ENCODE results near the gene CNTN5. TPM values are rescaled to one million over a fixed set of nuclear protein-coding genes. Genes with fewer than 3 reads are reported as not detected.

The CNTN5 gene
- total RNA-seq, 2 donors from 2014 or later: 1.4 to 3.3 TPM

DNA sequence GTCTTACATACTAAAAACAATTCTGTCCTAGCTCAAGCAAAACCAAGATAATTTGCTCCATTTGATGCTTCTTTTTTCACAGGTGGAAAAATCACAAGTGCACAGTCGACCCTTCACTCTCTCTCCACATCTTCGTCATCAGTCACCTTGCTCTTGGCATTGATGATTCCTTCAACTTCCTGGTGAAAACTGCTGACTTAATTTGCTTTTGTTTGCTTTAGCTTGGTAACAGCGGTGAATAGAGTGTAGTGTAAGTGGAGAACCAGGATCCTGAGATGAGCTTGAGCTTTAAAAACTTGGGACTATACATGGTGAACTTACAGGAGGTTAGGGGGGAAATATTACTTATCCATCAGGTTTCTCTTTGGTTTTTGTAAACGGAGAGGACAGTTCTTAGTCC is 1335.3 kb downstream of the CNTN5 start:
- H3K4me1 Mint-ChIP-seq: peaks cover 8% of the 10 kb centered on the region
- H3K9me3 ChIP-seq (ENCODE audit: control insufficient read depth, low read length): no peaks in the 10 kb centered on the region
- H3K27ac ChIP-seq (ENCODE audit: low read depth, low read length): no peak overlapping the region
- peaks cover 93% of the 10 kb centered on the region for H3K27me3 ChIP-seq (ENCODE audit: control insufficient read depth, insufficient read depth, low read length, poor library complexity, severe bottlenecking)
- H3K27ac Mint-ChIP-seq: no peak overlapping the region
- DNase-seq: no peak
- no peak overlapping the region for H3K4me3 ChIP-seq (ENCODE audit: low read length)
- no peaks in the 10 kb centered on the region for H3K36me3 ChIP-seq (ENCODE audit: control insufficient read depth, insufficient read depth, low read length)
- TF ChIP-seq, protein P1, sequence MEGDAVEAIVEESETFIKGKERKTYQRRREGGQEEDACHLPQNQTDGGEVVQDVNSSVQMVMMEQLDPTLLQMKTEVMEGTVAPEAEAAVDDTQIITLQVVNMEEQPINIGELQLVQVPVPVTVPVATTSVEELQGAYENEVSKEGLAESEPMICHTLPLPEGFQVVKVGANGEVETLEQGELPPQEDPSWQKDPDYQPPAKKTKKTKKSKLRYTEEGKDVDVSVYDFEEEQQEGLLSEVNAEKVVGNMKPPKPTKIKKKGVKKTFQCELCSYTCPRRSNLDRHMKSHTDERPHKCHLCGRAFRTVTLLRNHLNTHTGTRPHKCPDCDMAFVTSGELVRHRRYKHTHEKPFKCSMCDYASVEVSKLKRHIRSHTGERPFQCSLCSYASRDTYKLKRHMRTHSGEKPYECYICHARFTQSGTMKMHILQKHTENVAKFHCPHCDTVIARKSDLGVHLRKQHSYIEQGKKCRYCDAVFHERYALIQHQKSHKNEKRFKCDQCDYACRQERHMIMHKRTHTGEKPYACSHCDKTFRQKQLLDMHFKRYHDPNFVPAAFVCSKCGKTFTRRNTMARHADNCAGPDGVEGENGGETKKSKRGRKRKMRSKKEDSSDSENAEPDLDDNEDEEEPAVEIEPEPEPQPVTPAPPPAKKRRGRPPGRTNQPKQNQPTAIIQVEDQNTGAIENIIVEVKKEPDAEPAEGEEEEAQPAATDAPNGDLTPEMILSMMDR (conservative IDR thresholded peaks at IDR 0.05): no peak
- no peak overlapping the region for H3K4me3 Mint-ChIP-seq
- H3K9ac ChIP-seq (ENCODE audit: extremely low read depth, low read length, poor library complexity, severe bottlenecking): no peak overlapping the region
- WGBS, 2 experiments (ENCODE audit: insufficient coverage in 1 of 2, insufficient read length in 1 of 2): 83 to 100% methylated on average over 2 to 4 of the region's 4 CpGs
- H3K36me3 Mint-ChIP-seq (ENCODE audit: low read depth): no peaks in the 10 kb centered on the region
- H3K9me3 Mint-ChIP-seq: no peaks in the 10 kb centered on the region
- no peaks in the 10 kb centered on the region for H3K4me1 ChIP-seq (ENCODE audit: control insufficient read depth, insufficient read depth, low read length)
- H3K27me3 Mint-ChIP-seq (ENCODE audit: insufficient read depth): peaks cover 6% of the 10 kb centered on the region

DNA sequence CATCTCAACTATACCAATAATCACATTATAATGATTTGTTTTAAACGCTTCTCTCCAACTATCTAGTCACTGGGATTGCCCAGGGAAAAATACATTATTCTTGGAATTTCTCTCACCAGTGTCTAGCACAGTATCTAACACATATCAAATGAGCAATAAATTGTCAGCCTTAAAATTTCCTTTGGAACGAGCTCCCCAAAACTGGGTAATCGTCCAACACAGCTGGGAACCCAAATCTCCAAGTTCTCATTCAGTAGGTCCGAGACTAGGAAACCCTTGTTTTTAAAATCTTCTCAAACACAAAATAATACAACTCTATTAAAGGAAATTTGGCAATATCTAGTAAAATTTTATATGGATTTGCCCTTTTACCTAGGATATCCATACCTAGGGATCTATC is 1338.5 kb downstream of the CNTN5 start:
- H3K36me3 ChIP-seq (ENCODE audit: control insufficient read depth, insufficient read depth, low read length): no peaks in the 10 kb centered on the region
- Mint-ChIP-seq H3K4me3 (no peak overlapping the region), H3K27ac (no peak overlapping the region), H3K4me1 (peaks cover 3% of the 10 kb centered on the region), H3K27me3 (ENCODE audit: insufficient read depth) (peaks cover 4% of the 10 kb centered on the region), H3K36me3 (ENCODE audit: low read depth) (no peaks in the 10 kb centered on the region), H3K9me3 (peaks cover 2% of the 10 kb centered on the region)
- no peak overlapping the region for H3K9ac ChIP-seq (ENCODE audit: extremely low read depth, low read length, poor library complexity, severe bottlenecking)
- TF ChIP-seq, protein P1 (conservative IDR thresholded peaks at IDR 0.05): no peak
- WGBS, 2 experiments (ENCODE audit: insufficient coverage in 1 of 2, insufficient read length in 1 of 2): 87 to 96% methylated on average over 3 to 4 of the region's 4 CpGs
- H3K4me1 ChIP-seq (ENCODE audit: control insufficient read depth, insufficient read depth, low read length): no peaks in the 10 kb centered on the region
- no peak overlapping the region for H3K27ac ChIP-seq (ENCODE audit: low read depth, low read length)
- H3K4me3 ChIP-seq (ENCODE audit: low read length): no peak overlapping the region
- DNase-seq: no peak
- peaks cover 83% of the 10 kb centered on the region for H3K27me3 ChIP-seq (ENCODE audit: control insufficient read depth, insufficient read depth, low read length, poor library complexity, severe bottlenecking)
- peaks cover 1% of the 10 kb centered on the region for H3K9me3 ChIP-seq (ENCODE audit: control insufficient read depth, low read length)

DNA sequence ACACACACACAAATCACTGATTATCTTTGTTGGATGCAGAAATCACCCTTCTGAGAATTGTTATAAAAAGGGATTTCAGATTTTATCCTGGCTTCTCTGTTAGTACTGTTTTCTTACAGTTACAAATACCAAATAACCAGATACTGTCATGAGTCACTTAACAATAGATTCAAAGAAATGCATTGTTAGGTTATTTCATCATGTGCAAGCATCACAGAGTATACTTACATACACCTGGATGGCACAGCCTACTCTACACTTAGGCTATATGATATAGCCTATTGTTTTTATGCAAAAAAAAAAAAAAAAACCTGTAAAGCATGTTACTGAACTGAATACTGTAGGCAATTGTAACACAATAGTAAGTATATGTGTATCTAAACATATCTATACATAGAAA is 1347.1 kb downstream of the CNTN5 start:
- H3K4me3 ChIP-seq (ENCODE audit: low read length): no peak overlapping the region
- H3K27ac ChIP-seq (ENCODE audit: low read depth, low read length): no peak overlapping the region
- Mint-ChIP-seq H3K27ac (no peak overlapping the region), H3K9me3 (peaks cover 4% of the 10 kb centered on the region), H3K36me3 (ENCODE audit: low read depth) (no peaks in the 10 kb centered on the region), H3K4me3 (no peak overlapping the region), H3K27me3 (ENCODE audit: insufficient read depth) (peaks cover 2% of the 10 kb centered on the region), H3K4me1 (no peaks in the 10 kb centered on the region)
- no peak for DNase-seq
- H3K9me3 ChIP-seq (ENCODE audit: control insufficient read depth, low read length): peaks cover 15% of the 10 kb centered on the region
- H3K27me3 ChIP-seq (ENCODE audit: control insufficient read depth, insufficient read depth, low read length, poor library complexity, severe bottlenecking): peaks cover 16% of the 10 kb centered on the region
- no peak overlapping the region for H3K9ac ChIP-seq (ENCODE audit: extremely low read depth, low read length, poor library complexity, severe bottlenecking)
- no peaks in the 10 kb centered on the region for H3K4me1 ChIP-seq (ENCODE audit: control insufficient read depth, insufficient read depth, low read length)
- H3K36me3 ChIP-seq (ENCODE audit: control insufficient read depth, insufficient read depth, low read length): no peaks in the 10 kb centered on the region
- TF ChIP-seq, protein P1 (conservative IDR thresholded peaks at IDR 0.05): no peak
